Kidney (tissue), 14 donors: ENCODE results near the gene NRXN3. TPM values are rescaled to one million over a fixed set of nuclear protein-coding genes. Genes with fewer than 3 reads are reported as not detected.

ENCODE experiments used
- DNase-seq, 5 donors: peaks; one replicate each; pipeline ENCODE4 v3.0.0-alpha.2; 2013 to 2020
- FAIRE-seq: peaks from 2 replicates; lab custom pipeline; 2012; peaks lifted over from hg19 to GRCh38; lab: Jason Lieb, UNC
- H3K27ac ChIP-seq, 2 donors: one replicate each; pipeline ENCODE4 v1.7.0; 2013; ENCODE audit warnings: low read depth in 2 of 2, low read length in 2 of 2, inconsistent platforms in 1 of 2
- H3K27me3 ChIP-seq: one replicate; pipeline ENCODE4 v1.7.1; 2013; ENCODE audit warnings: low read length, inconsistent platforms; ENCODE audit not compliant: control insufficient read depth, insufficient read depth
- H3K36me3 ChIP-seq, 3 donors: one replicate each; pipeline versions ENCODE4 v1.7.0 to v1.7.1; 2013; ENCODE audit warnings: low read length in 3 of 3, control low read depth in 1 of 3, inconsistent platforms in 1 of 3; ENCODE audit not compliant: insufficient read depth in 3 of 3, control insufficient read depth in 2 of 3
- H3K4me1 ChIP-seq, 3 donors: one replicate each; pipeline versions ENCODE4 v1.7.0 to v1.7.1; 2013; ENCODE audit warnings: low read length in 3 of 3, inconsistent platforms in 1 of 3, low read depth in 1 of 3; ENCODE audit not compliant: control insufficient read depth in 2 of 3, insufficient read depth in 2 of 3
- H3K4me3 ChIP-seq, 3 donors: one replicate each; pipeline versions ENCODE4 v1.7.0 to v1.8.1; 2013; ENCODE audit warnings: low read length in 3 of 3, control low read depth in 1 of 3, inconsistent platforms in 1 of 3
- H3K9ac ChIP-seq, 3 donors: one replicate each; pipeline versions ENCODE4 v1.7.0 to v1.7.1; 2013; ENCODE audit warnings: low read length in 3 of 3, control low read depth in 1 of 3, inconsistent platforms in 1 of 3
- H3K9me3 ChIP-seq, 3 donors: one replicate each; pipeline versions ENCODE4 v1.7.0 to v1.7.1; 2013; ENCODE audit warnings: low read length in 3 of 3, control low read depth in 1 of 3, inconsistent platforms in 1 of 3; ENCODE audit not compliant: control insufficient read depth in 2 of 3, insufficient read depth in 1 of 3
- intact Hi-C: fragments of 100-400 bp; cut with DNase I; formaldehyde crosslinking; loops from one replicate; pipeline ENCODE4 v1.11.1; 2022
- polyA plus RNA-seq: library from polyadenylated mRNA; stranded (reverse); fragments of 350-450 nt; fragmentation: Illumina TruSeq; extraction: RNeasy Lipid Tissue Mini Kit (QIAGEN cat#74804); gene quantifications from one replicate; pipeline ENCODE4 v1.2.3, GENCODE V29; 2014; ENCODE audit warnings: low read depth, low replicate concordance; ENCODE audit not compliant: insufficient read depth
- total RNA-seq: library from RNA; stranded (reverse); fragmentation: NEBNext Ultra II Directional; extraction: Animal tissue kit (Norgen Biotek cat#: 25700); gene quantifications from one replicate; pipeline ENCODE4 v1.2.1, GENCODE V29; 2021
- TF ChIP-seq, protein P1 (sequence below): IDR thresholded peaks from 3 replicates; pipeline ENCODE4 v1.5.1; 2012; ENCODE audit warnings: mild to moderate bottlenecking, moderate library complexity, borderline replicate concordance; ENCODE audit not compliant: insufficient read depth; ENCODE audit errors: extremely low read depth
- donor health status: control.
- donor health status: control.
- donor health status: control.
- donor health status: control.
- donor health status: control.
- donor health status: DM: yes; HTN: yes; CAD: no.
- donor health status: Normal renal cell carcinoma (clear cell type).

Gene NRXN3
- total and polyA plus RNA-seq, 2 donors from 2014 or later = 1.5 to 2.4 TPM

DNA sequence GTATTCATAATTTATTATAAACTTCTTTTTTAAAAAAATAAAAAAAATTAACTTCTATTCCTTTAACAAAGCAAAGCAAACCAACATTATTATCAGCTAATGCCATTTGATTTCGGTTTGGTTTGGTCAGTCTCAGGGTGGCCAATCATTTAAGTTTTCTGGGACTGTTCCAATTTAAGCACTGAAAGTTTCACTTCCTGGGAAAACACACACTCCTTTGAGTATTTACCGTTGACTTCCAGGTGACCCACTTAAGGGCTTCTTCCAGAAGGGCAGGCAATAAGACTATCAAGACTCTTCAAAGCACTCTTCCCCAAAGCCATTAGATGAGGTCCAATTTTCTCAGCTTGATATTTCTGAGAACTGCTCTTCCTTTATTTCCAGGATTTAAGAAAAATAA, 1187.1 kb downstream of the NRXN3 start:
- no peaks in the 10 kb centered on the region for H3K9me3 ChIP-seq
- intact Hi-C loops = no loop called here

DNA sequence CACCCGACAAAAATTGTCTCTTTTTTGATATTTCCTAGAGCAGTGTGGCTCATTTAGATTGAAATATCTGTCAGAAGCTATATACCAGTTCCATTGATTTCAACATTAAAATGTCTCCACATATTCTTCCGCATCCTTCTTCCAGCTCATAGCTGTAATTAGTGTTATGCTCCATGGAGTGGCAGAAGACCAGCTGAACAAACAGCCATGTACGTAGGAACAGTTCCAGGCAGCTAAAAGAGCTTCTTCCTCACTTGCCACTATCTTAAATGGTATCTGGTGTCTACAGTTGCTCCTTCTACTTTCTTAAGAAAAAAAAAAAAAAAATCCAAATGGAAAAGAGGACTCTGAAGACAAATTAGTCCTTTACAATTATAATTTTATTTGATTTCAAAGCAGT, 1193.1 kb downstream of the NRXN3 start:
- Histone ChIP-seq H3K4me3 (no peak overlapping the region), H3K9ac (no peak overlapping the region), H3K27me3 (no peaks in the 10 kb centered on the region), H3K27ac (no peak overlapping the region), H3K36me3 (no peaks in the 10 kb centered on the region), H3K9me3 (no peaks in the 10 kb centered on the region), H3K4me1 (no peaks in the 10 kb centered on the region)
- DNase-seq = no peak
- TF ChIP-seq, protein P1, sequence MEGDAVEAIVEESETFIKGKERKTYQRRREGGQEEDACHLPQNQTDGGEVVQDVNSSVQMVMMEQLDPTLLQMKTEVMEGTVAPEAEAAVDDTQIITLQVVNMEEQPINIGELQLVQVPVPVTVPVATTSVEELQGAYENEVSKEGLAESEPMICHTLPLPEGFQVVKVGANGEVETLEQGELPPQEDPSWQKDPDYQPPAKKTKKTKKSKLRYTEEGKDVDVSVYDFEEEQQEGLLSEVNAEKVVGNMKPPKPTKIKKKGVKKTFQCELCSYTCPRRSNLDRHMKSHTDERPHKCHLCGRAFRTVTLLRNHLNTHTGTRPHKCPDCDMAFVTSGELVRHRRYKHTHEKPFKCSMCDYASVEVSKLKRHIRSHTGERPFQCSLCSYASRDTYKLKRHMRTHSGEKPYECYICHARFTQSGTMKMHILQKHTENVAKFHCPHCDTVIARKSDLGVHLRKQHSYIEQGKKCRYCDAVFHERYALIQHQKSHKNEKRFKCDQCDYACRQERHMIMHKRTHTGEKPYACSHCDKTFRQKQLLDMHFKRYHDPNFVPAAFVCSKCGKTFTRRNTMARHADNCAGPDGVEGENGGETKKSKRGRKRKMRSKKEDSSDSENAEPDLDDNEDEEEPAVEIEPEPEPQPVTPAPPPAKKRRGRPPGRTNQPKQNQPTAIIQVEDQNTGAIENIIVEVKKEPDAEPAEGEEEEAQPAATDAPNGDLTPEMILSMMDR = no peak
- intact Hi-C loops = no loop called here
- FAIRE-seq = no peak

More for the DNA sequence above, 1187.1 kb downstream of the NRXN3 start:
- TF ChIP-seq, protein P1 = no peak
- no peak overlapping the region for H3K9ac ChIP-seq
- no peaks in the 10 kb centered on the region for H3K27me3 ChIP-seq
- DNase-seq (no peak), FAIRE-seq (no peak)
- no peaks in the 10 kb centered on the region for H3K36me3 ChIP-seq
- H3K4me1 ChIP-seq = no peaks in the 10 kb centered on the region
- no peak overlapping the region for H3K4me3 ChIP-seq
- H3K27ac ChIP-seq = no peak overlapping the region

DNA sequence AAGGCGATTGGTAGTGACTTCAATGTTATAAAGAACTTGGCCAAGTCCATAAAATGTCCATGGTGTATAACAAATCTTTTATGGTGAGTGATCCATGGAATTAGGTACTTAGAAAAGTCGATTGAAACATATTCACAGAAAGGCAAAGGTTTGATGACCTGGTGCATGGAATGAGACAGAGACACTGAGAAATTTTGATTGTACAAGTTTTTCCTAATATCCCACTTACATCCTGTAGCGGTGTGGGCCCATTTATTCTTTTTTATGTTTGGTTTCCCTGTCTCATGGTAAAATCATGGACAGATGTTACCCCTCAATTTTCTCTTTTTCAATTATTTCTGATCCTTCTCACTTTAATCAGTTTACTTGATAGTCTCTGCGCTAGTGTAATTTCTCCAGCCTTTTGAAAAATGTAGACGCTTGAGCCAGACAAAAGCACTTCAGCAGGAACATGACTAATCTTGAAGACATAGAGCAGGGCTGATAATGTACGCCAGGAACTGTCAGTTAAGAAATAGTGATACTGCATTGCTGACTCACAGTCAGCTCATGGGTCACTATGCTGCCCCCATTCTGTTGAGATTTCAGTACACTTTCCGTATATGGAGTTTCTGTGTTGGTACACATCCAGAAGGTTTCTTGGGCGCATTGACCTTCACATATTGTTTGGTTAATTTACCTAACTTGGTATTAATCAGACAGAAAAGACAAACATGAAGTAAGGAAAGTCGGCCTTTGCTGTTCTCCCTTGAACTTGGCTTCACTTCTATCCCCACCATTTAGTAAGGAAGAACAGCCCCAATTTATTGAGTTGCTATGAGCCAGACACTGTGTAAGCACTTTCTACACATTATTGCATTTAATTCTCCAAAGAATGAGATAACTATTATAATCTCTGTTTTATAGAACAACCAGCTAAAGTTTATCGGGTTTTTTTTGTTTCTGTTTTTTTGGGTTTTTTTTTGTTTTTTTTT, 1199.5 kb downstream of the NRXN3 start:
- H3K27ac ChIP-seq = no peak overlapping the region
- DNase-seq = no peak

More for the DNA sequence above, 1199.5 kb downstream of the NRXN3 start:
- intact Hi-C loops = no loop called here
- H3K4me3 ChIP-seq = no peak overlapping the region
- H3K4me1 ChIP-seq = no peaks in the 10 kb centered on the region
- H3K9ac ChIP-seq = no peak overlapping the region
- no peaks in the 10 kb centered on the region for H3K27me3 ChIP-seq
- H3K9me3 ChIP-seq = no peaks in the 10 kb centered on the region
- TF ChIP-seq, protein P1 = no peak
- FAIRE-seq = no peak
- no peaks in the 10 kb centered on the region for H3K36me3 ChIP-seq
